Measurements from ENCODE around the gene ABTB2. TPM values are rescaled to one million over a fixed set of nuclear protein-coding genes. Genes with fewer than 3 reads are reported as not detected.
A peak's percentile ranks its signal among the peaks of the same experiment; 100 is the strongest.

Gene ABTB2
- total and polyA plus RNA-seq, 2 experiments from 2014 or later: 8.7 to 9.9 TPM

GRCh38 chr11:34351051-34351450 is 6.8 kb downstream of the ABTB2 start:
- H2AFZ ChIP-seq: no peak overlapping the region
- no peak overlapping the region for H3K4me3 ChIP-seq
- H3K79me2 ChIP-seq (ENCODE audit: insufficient read depth): peaks cover 89% of the 10 kb centered on the region
- peaks cover 35% of the 10 kb centered on the region for H3F3A ChIP-seq (ENCODE audit: insufficient read depth)
- H3K4me2 ChIP-seq (ENCODE audit: unreplicated experiment): no peak overlapping the region
- H3K9me2 ChIP-seq (ENCODE audit: insufficient read depth): no peaks in the 10 kb centered on the region
- H3K36me3 ChIP-seq (ENCODE audit: low read depth): no peaks in the 10 kb centered on the region
- peaks cover 64% of the 10 kb centered on the region for H3K4me1 ChIP-seq (ENCODE audit: insufficient read depth)
- no peak for TF ChIP-seq EZH2phosphoT487 (IDR thresholded peaks at IDR 0.05; ENCODE audit: insufficient read depth, low read depth)
- no peak for TF ChIP-seq EZH2 (IDR thresholded peaks at IDR 0.05; ENCODE audit: insufficient read depth, poor library complexity, severe bottlenecking)
- H4K20me1 ChIP-seq (ENCODE audit: insufficient read depth): no peaks in the 10 kb centered on the region
- in situ Hi-C loops (cut with MboI): no loop called here
- no peaks in the 10 kb centered on the region for H3K27me3 ChIP-seq (replicated peaks; ENCODE audit: insufficient read depth)
- no peaks in the 10 kb centered on the region for H3K9me3 ChIP-seq (ENCODE audit: low read depth)
- H3K27ac ChIP-seq: no peak overlapping the region
- DNase-seq: no peak
- no peak overlapping the region for H3K9ac ChIP-seq
- 86% methylated on average over 3 of the region's 3 CpGs for WGBS, 2 experiments (ENCODE audit: low coverage in 1 of 2, low lambda C conversion rate in 2 of 2, missing lambda C conversion rate in 2 of 2)

DNA sequence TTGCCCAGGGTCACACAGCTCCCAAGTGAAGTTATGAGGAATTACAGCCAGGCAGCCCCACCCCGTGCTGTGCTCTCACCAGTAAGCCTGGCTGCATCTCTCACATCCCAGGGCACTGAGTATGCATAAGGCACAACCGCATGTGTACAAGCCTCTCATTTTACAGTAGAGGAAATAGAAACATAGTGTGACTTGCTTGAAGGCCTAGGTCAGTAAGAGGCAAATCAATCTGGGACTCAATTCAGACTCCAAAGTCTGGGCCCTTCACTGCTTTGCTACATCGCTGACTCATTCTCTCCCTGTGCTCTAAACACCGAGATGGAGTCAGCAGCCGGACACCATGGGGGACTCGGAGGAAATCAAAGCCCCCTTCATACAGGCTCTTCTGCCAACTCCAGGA is 7.9 kb downstream of the ABTB2 start:
- H3K9ac ChIP-seq: no peak overlapping the region
- in situ Hi-C loops (cut with MboI): no loop called here
- no peaks in the 10 kb centered on the region for H3K9me3 ChIP-seq (ENCODE audit: low read depth)
- H3K27me3 ChIP-seq (replicated peaks; ENCODE audit: insufficient read depth): no peaks in the 10 kb centered on the region
- H3K4me2 ChIP-seq (ENCODE audit: unreplicated experiment): no peak overlapping the region
- H3K27ac ChIP-seq: peak overlapping the region; percentile 58
- 28 to 31% methylated on average over 5 to 6 of the region's 6 CpGs for WGBS, 2 experiments (ENCODE audit: low coverage in 1 of 2, low lambda C conversion rate in 2 of 2, missing lambda C conversion rate in 2 of 2)
- H3K79me2 ChIP-seq (ENCODE audit: insufficient read depth): peaks cover 77% of the 10 kb centered on the region
- H3K4me1 ChIP-seq (ENCODE audit: insufficient read depth): peaks cover 64% of the 10 kb centered on the region
- no peaks in the 10 kb centered on the region for H3K9me2 ChIP-seq (ENCODE audit: insufficient read depth)
- TF ChIP-seq EZH2phosphoT487 (IDR thresholded peaks at IDR 0.05; ENCODE audit: insufficient read depth, low read depth) (no peak), EZH2 (IDR thresholded peaks at IDR 0.05; ENCODE audit: insufficient read depth, poor library complexity, severe bottlenecking) (no peak)
- H2AFZ ChIP-seq: no peak overlapping the region
- H3K36me3 ChIP-seq (ENCODE audit: low read depth): no peaks in the 10 kb centered on the region
- no peak overlapping the region for H3K4me3 ChIP-seq
- no peaks in the 10 kb centered on the region for H4K20me1 ChIP-seq (ENCODE audit: insufficient read depth)
- H3F3A ChIP-seq (ENCODE audit: insufficient read depth): peaks cover 45% of the 10 kb centered on the region
- DNase-seq: peak; percentile 82

GRCh38 chr11:34348919-34349318 is 8.9 kb downstream of the ABTB2 start:
- 45 to 52% methylated on average over 2 of the region's 2 CpGs for WGBS, 2 experiments (ENCODE audit: low coverage in 1 of 2, low lambda C conversion rate in 2 of 2, missing lambda C conversion rate in 2 of 2)
- H3K4me3 ChIP-seq: no peak overlapping the region
- no peaks in the 10 kb centered on the region for H3K9me2 ChIP-seq (ENCODE audit: insufficient read depth)
- no peak overlapping the region for H3K4me2 ChIP-seq (ENCODE audit: unreplicated experiment)
- no peaks in the 10 kb centered on the region for H4K20me1 ChIP-seq (ENCODE audit: insufficient read depth)
- peaks cover 54% of the 10 kb centered on the region for H3F3A ChIP-seq (ENCODE audit: insufficient read depth)
- no peak for DNase-seq
- H3K9ac ChIP-seq: no peak overlapping the region
- H3K4me1 ChIP-seq (ENCODE audit: insufficient read depth): peaks cover 70% of the 10 kb centered on the region
- no peak overlapping the region for H2AFZ ChIP-seq
- in situ Hi-C loops (cut with MboI): no loop called here
- peaks cover 69% of the 10 kb centered on the region for H3K79me2 ChIP-seq (ENCODE audit: insufficient read depth)
- no peaks in the 10 kb centered on the region for H3K9me3 ChIP-seq (ENCODE audit: low read depth)
- H3K27me3 ChIP-seq (replicated peaks; ENCODE audit: insufficient read depth): no peaks in the 10 kb centered on the region
- no peak overlapping the region for H3K27ac ChIP-seq
- H3K36me3 ChIP-seq (ENCODE audit: low read depth): no peaks in the 10 kb centered on the region
- no peak for TF ChIP-seq EZH2 (IDR thresholded peaks at IDR 0.05; ENCODE audit: insufficient read depth, poor library complexity, severe bottlenecking)
- TF ChIP-seq EZH2phosphoT487 (IDR thresholded peaks at IDR 0.05; ENCODE audit: insufficient read depth, low read depth): no peak

GRCh38 chr11:34348096-34348495 is 9.7 kb downstream of the ABTB2 start:
- no peak overlapping the region for H3K9ac ChIP-seq

GRCh38 chr11:34346551-34346950 is 11.3 kb downstream of the ABTB2 start:
- Histone ChIP-seq H3K9ac (peak overlapping the region; percentile 32; the same call in 1 of the 2 replicates), H4K20me1 (ENCODE audit: insufficient read depth) (no peaks in the 10 kb centered on the region), H3K9me3 (ENCODE audit: low read depth) (no peaks in the 10 kb centered on the region), H3K4me1 (ENCODE audit: insufficient read depth) (peaks cover 90% of the 10 kb centered on the region), H3K27ac (peak overlapping the region; percentile 78), H3F3A (ENCODE audit: insufficient read depth) (peaks cover 60% of the 10 kb centered on the region), H3K9me2 (ENCODE audit: insufficient read depth) (no peaks in the 10 kb centered on the region), H3K4me2 (ENCODE audit: unreplicated experiment) (peak overlapping the region; percentile 60), H3K4me3 (peak overlapping the region; percentile 21; the same call in 1 of the 2 replicates), H2AFZ (no peak overlapping the region), H3K27me3 (replicated peaks; ENCODE audit: insufficient read depth) (no peaks in the 10 kb centered on the region), H3K79me2 (ENCODE audit: insufficient read depth) (peaks cover 57% of the 10 kb centered on the region), H3K36me3 (ENCODE audit: low read depth) (no peaks in the 10 kb centered on the region)
- no peak for TF ChIP-seq EZH2phosphoT487 (IDR thresholded peaks at IDR 0.05; ENCODE audit: insufficient read depth, low read depth)
- TF ChIP-seq EZH2 (IDR thresholded peaks at IDR 0.05; ENCODE audit: insufficient read depth, poor library complexity, severe bottlenecking): no peak
- peak; percentile 79 for DNase-seq
- WGBS, 2 experiments (ENCODE audit: low coverage in 1 of 2, low lambda C conversion rate in 2 of 2, missing lambda C conversion rate in 2 of 2): 25 to 32% methylated on average over 6 of the region's 6 CpGs
- in situ Hi-C loops (cut with MboI): no loop called here

More at GRCh38 chr11:34348096-34348495, 9.7 kb downstream of the ABTB2 start:
- H3K27ac ChIP-seq: no peak overlapping the region
- H3K27me3 ChIP-seq (replicated peaks; ENCODE audit: insufficient read depth): no peaks in the 10 kb centered on the region
- H2AFZ ChIP-seq: no peak overlapping the region
- H4K20me1 ChIP-seq (ENCODE audit: insufficient read depth): no peaks in the 10 kb centered on the region
- TF ChIP-seq EZH2 (IDR thresholded peaks at IDR 0.05; ENCODE audit: insufficient read depth, poor library complexity, severe bottlenecking) (no peak), EZH2phosphoT487 (IDR thresholded peaks at IDR 0.05; ENCODE audit: insufficient read depth, low read depth) (no peak)
- peaks cover 78% of the 10 kb centered on the region for H3K4me1 ChIP-seq (ENCODE audit: insufficient read depth)
- no peaks in the 10 kb centered on the region for H3K9me2 ChIP-seq (ENCODE audit: insufficient read depth)
- H3K36me3 ChIP-seq (ENCODE audit: low read depth): no peaks in the 10 kb centered on the region
- peaks cover 61% of the 10 kb centered on the region for H3K79me2 ChIP-seq (ENCODE audit: insufficient read depth)
- in situ Hi-C loops (cut with MboI): no loop called here
- H3K9me3 ChIP-seq (ENCODE audit: low read depth): no peaks in the 10 kb centered on the region
- no peak overlapping the region for H3K4me2 ChIP-seq (ENCODE audit: unreplicated experiment)
- 49 to 51% methylated on average over 2 of the region's 2 CpGs for WGBS, 2 experiments (ENCODE audit: low coverage in 1 of 2, low lambda C conversion rate in 2 of 2, missing lambda C conversion rate in 2 of 2)
- peaks cover 60% of the 10 kb centered on the region for H3F3A ChIP-seq (ENCODE audit: insufficient read depth)
- no peak for DNase-seq
- H3K4me3 ChIP-seq: no peak overlapping the region

Data from GM23248 (cell line).